ENCODE data around the gene GPC6.

Gene GPC6

GRCh38 chr13:93708308-93709075 is 481.9 kb downstream of the GPC6 start:
- no peak for DNase-seq

- DNase-seq = no peak
These were observed 483.1 kb downstream of the GPC6 start for GRCh38 chr13:93709506-93710244.

DNA sequence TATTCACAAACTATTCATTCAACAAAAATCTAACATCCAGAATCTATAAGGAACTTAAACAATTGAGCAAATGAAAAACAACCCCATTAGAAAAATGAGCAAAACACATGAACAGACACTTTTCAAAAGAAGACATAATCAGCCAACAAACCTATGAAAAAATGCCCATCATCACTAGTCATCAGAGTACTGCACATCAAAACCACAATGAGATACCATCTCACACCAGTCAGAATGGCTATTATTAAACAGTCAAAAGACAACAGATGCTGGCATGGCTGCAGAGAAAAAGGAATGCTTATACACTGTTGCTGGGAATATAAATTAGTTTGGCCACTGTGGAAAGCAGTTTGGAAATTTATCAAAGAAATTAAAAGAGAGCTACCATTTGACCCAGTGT is 487.6 kb downstream of the GPC6 start:
- no peak for DNase-seq

DNA sequence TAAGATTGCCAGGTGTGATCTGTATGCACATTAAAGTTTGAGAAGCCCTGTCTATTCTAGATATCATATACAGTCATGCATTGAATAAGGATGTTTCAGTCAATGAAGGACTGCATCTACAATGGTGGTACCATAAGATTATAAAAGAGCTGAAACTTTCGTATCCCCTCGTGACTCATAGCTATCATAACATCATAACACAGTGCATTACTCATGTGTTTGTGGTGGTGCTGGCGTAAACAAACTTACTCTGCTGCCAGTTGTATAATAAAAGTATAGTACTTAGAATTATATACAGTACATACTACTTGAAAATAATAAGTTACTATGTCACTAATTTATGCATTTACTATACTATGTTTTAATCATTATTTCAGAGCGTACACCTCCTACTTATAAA is 489.3 kb downstream of the GPC6 start:
- no peak for DNase-seq

DNA sequence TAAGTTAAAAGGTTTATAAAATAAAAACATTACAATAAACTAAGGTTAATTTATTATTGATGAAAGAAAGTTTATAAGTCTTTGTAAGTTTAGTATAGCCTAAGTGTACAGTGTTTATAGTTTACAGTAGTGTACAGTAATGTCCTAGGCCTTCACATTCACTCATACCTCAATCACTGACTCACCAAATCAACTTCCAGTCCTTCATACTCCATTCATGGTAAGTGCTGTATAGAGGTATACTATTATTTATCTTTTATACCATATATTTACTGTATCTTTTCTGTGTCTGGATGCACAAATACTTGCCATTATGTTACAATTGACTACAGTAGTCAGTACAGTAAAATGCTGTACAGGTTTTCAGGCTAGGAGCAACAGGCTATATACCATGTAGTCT is 490.0 kb downstream of the GPC6 start:
- no peak for DNase-seq

GRCh38 chr13:93721483-93721882 is 494.9 kb downstream of the GPC6 start:
- no peak for DNase-seq

- DNase-seq = no peak
These were observed 496.7 kb downstream of the GPC6 start for GRCh38 chr13:93723316-93723715.

DNA sequence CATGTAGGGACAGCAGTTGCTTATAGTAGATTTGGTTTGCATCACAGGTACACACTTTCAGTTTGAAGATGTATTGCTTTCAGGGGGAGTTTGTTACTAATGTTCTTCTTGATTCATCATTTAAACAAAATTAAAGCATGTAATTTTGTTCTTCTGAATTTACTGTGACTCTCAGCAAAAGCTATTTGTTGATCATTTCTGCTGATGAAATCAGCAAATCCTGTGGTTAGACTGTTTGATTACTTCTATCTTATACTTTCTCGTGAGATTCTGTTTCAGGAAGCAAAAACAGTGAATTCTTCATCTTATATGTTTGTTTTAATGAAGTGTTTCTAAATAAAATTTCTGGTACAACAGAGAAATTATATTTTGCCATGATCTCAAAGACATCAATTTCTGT is 497.6 kb downstream of the GPC6 start:
- no peak for DNase-seq

DNA sequence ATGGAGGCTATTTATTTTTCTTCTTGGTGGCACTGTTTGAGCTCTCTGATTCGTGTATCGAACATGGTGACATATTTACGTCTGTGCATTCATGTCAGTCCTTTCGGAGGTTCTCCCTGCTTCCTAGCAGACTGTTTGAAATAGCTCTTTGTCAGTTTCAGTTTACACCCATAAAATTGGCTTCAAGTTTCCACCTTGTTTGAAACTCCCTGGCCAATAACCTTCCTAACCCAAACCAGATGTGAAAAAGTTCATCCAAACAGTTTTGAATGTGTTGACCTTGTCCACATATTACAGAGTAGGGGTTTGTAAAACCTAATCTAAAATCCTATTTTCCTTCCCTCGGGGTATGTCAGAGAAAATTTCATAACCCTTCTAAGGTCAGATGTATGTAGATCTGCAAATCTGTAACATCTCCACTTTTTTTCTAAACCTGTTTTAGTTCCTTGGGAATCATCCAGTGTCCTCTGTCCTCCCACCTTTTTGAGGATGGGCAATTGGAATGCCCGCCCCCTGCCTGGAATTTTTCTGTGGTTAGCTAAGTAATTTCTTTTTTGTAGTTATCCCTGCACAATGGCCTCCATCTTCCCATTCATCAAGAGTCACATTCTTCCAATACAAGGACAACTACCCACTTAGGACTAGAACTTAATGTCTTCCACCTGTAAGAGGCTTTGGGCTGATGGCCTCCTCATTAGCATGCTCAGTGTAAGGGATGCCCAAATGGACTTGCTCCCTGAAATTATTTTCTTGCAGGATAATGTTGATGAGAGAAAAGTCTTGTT is 499.8 kb downstream of the GPC6 start:
- no peak for DNase-seq

DNA sequence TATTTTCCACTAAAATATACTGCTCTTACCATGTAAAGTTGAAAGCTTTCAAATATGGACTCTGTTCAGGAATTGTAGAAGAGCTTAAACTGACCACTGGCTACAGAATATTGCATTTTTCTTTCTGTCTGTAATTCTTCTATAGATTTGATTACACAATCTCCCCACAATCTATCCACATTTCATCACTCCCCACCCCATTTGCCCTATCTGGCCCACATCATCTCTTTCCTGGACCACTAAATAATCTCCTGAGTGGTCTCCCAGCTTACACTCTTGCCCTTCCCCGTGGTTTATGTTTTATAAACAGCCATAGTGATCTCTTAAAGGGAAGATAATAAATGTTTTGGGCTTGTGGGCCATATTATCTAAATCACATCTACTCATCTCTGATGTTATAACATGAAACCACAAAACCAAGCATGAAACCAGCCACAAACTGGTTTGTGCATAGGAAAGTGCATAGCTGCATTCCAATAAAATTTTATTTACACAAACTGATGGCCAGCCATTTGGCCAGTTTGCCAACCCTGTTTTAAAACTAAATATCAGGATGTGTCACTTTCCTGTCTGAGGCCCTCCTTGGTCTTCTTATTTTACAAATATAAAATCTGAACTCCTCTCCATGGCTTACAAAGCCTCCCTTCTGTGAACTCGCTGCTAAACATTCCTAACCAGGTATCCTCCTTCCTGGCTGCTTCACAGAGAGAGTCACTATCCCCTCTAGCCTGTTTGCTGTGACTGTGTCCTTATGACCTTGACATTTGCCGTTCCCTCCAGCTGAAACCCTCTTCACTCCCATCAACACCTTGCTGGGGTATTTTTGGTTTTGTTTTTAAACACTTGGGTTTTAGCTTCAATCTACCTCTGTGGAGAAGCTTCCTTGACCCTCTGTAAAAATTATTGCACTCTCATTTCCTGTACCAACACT is 500.9 kb downstream of the GPC6 start:
- no peak for DNase-seq

DNA sequence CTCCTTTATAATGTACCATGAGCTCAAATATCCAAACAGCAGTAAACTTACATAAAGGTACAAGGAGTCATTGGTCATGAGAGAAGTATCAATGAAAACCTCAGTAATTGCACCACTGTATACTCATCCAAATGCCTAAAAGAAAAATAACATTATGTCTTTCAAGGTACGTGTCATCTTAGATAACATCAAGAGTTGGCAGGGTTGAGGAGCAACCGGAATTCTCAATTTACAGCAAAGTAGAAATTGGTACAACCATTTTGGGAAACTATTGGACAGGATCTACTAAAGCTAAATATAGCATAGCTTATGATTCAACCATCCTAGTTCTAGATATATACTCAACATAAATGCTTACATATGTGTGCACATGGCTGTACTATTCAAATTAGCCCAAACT is 502.8 kb downstream of the GPC6 start:
- DNase-seq = no peak

- DNase-seq = no peak
These were observed 504.2 kb downstream of the GPC6 start for GRCh38 chr13:93730780-93731179.

DNA sequence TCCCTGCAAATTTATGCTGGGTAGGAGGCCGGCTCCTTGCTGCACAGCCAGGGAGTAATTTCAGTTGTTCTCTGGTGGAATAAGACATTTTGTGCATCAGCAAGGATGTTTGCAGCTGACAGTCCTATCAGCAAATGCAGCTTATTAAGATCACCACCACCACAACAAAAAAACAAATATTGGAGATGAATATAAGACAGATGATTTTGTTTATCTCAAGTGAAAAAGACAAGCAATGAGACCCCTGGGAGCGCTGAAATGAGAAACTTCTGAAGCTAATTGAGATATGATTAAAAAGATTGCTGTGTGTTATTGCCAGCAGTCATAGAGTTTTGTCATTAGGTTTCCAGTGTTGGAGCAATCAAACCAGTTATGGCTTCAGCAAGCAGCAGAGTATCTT is 505.6 kb downstream of the GPC6 start:
- DNase-seq = no peak

DNA sequence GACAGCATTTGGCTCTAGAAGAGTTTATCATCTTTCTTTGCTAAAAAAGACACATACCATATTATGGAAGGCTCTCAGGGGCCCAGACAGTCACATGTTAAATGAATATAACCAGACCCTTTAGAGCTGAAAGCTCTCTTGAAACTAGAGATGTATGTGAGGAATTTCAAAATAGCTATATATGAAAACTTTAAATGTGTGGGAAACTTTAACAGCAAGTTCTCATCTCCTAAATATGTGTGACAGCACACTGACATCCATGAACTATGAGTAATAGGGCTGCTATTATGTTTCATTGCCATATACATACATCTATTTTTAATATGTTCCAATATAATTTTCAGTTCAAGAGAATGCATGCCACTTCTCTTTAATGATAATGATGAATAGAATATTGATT is 509.5 kb downstream of the GPC6 start:
- DNase-seq = no peak

GRCh38 chr13:93736909-93737308 is 510.3 kb downstream of the GPC6 start:
- no peak for DNase-seq

- DNase-seq = no peak
These were observed 513.7 kb downstream of the GPC6 start for GRCh38 chr13:93740334-93740733.

DNA sequence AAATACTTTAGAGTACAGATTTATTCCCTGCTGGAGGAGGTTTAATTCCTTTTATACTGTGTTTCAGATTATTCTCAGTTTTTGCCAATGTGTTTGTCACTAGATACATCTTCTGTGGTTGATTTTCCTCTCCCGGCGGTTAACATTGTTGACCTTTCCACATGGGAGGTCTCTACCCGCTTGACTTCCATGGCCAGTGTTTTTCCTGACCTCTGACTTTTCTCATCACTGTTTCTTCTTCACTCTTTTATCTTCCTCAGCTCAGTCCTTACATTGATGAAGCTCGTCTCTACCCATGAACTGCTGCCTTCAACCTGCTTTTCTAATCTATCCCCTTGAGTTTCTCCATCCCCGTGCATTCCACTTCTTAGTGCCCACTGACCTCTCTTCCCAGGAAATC is 517.4 kb downstream of the GPC6 start:
- DNase-seq = no peak

GRCh38 chr13:93744886-93745285 is 518.3 kb downstream of the GPC6 start:
- DNase-seq = no peak

- DNase-seq = no peak
These were observed 519.3 kb downstream of the GPC6 start for GRCh38 chr13:93745884-93746283.

DNA sequence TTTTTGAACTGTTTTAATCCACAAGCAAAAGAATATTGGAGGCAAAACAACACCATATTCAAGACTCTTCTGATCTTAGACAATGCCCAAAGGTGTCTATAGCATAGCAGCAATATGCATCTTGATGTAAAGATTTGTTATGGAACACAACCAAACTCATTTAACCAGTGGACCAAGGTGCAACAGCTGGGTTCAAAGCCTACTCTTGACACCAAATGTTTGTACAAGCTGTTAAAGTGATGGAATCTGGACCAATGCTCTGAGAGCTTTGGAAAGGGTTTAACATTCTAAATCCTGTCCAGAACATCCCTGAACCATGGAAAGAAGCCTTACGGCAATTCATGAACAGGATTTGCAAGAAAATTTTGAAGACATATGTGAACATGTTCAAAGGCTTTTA is 520.0 kb downstream of the GPC6 start:
- DNase-seq = no peak

GRCh38 chr13:93750676-93751075 is 524.1 kb downstream of the GPC6 start:
- no peak for DNase-seq

GRCh38 chr13:93751117-93751516 is 524.5 kb downstream of the GPC6 start:
- DNase-seq = no peak

DNA sequence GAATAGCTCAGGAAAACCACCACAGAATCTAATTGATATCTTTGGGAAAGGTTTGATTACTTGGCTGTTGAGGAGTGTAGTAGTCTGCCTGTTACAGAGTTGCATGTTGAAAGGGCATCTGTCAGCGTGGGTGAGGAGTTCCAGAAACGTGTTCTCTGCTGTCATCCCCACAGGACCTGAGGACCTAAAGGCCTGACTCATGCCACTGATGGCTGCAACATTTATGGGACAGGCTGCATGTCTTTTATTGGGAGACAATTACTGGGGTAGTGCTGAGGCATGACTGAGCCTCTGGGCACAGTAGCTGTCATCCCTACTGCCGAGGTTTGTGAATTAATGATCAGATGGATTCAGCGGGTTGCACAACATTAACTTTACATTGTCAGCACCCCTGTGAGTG is 525.9 kb downstream of the GPC6 start:
- DNase-seq = no peak

All from activated CD4-positive, alpha-beta T cell treated with anti-CD3 and anti-CD28 coated beads, Interleukin-2, Interleukin-6, amounts not matched to agents 100 ng/mL and 50 ng/mL, durations not matched to agents 16 hours and 8 hours (primary cell).